ENCODE measurements around the gene VCPKMT.

The VCPKMT gene

GRCh38 chr14:50094056-50094755 lies 22.2 kb downstream of the VCPKMT start:
- H3K4me3 ChIP-seq (ENCODE audit: low read depth in 1 of 5, low read length in 5 of 5): no peak overlapping the region
- peaks cover 0 to 3% (median 0%) of the 10 kb centered on the region in 5 donors for H3K36me3 ChIP-seq (ENCODE audit: control insufficient read depth in 5 of 5, insufficient read depth in 5 of 5, low read length in 5 of 5)
- no peak overlapping the region for H3K27ac ChIP-seq (ENCODE audit: low read depth, low read length)
- no peak overlapping the region for H3K9ac ChIP-seq (ENCODE audit: low read length in 5 of 5)
- H3K9me3 ChIP-seq (ENCODE audit: control insufficient read depth in 5 of 5, low read length in 5 of 5): no peaks in the 10 kb centered on the region
- H3K27me3 ChIP-seq (ENCODE audit: control insufficient read depth in 5 of 5, insufficient read depth in 4 of 5, low read length in 5 of 5): no peaks in the 10 kb centered on the region
- H3K4me1 ChIP-seq (ENCODE audit: control insufficient read depth in 5 of 5, insufficient read depth in 5 of 5, low read length in 5 of 5): peaks cover 0 to 4% (median 0%) of the 10 kb centered on the region in 5 donors

- Histone ChIP-seq H3K27ac (ENCODE audit: low read depth, low read length) (no peak overlapping the region), H3K4me3 (ENCODE audit: low read depth in 1 of 5, low read length in 5 of 5) (no peak overlapping the region), H3K9ac (ENCODE audit: low read length in 5 of 5) (no peak overlapping the region), H3K9me3 (ENCODE audit: control insufficient read depth in 5 of 5, low read length in 5 of 5) (no peaks in the 10 kb centered on the region), H3K36me3 (ENCODE audit: control insufficient read depth in 5 of 5, insufficient read depth in 5 of 5, low read length in 5 of 5) (peaks cover 0 to 6% (median 0%) of the 10 kb centered on the region in 5 donors), H3K27me3 (ENCODE audit: control insufficient read depth in 5 of 5, insufficient read depth in 4 of 5, low read length in 5 of 5) (no peaks in the 10 kb centered on the region), H3K4me1 (ENCODE audit: control insufficient read depth in 5 of 5, insufficient read depth in 5 of 5, low read length in 5 of 5) (peaks cover 0 to 4% (median 0%) of the 10 kb centered on the region in 5 donors)
Measured at GRCh38 chr14:50093496-50093895, 22.9 kb downstream of the VCPKMT start.

- Histone ChIP-seq H3K27me3 (ENCODE audit: control insufficient read depth in 5 of 5, insufficient read depth in 4 of 5, low read length in 5 of 5) (no peaks in the 10 kb centered on the region), H3K9me3 (ENCODE audit: control insufficient read depth in 5 of 5, low read length in 5 of 5) (no peaks in the 10 kb centered on the region), H3K9ac (ENCODE audit: low read length in 5 of 5) (no peak overlapping the region), H3K27ac (ENCODE audit: low read depth, low read length) (no peak overlapping the region), H3K4me1 (ENCODE audit: control insufficient read depth in 5 of 5, insufficient read depth in 5 of 5, low read length in 5 of 5) (peaks cover 0 to 4% (median 0%) of the 10 kb centered on the region in 5 donors), H3K4me3 (ENCODE audit: low read depth in 1 of 5, low read length in 5 of 5) (no peak overlapping the region), H3K36me3 (ENCODE audit: control insufficient read depth in 5 of 5, insufficient read depth in 5 of 5, low read length in 5 of 5) (peaks cover 0 to 6% (median 0%) of the 10 kb centered on the region in 5 donors)
Measured at GRCh38 chr14:50092006-50092555, 24.3 kb downstream of the VCPKMT start.

- Histone ChIP-seq H3K36me3 (ENCODE audit: control insufficient read depth in 5 of 5, insufficient read depth in 5 of 5, low read length in 5 of 5) (peaks cover 0 to 6% (median 0%) of the 10 kb centered on the region in 5 donors), H3K4me3 (ENCODE audit: low read depth in 1 of 5, low read length in 5 of 5) (no peak overlapping the region), H3K27me3 (ENCODE audit: control insufficient read depth in 5 of 5, insufficient read depth in 4 of 5, low read length in 5 of 5) (no peaks in the 10 kb centered on the region), H3K9ac (ENCODE audit: low read length in 5 of 5) (no peak overlapping the region), H3K9me3 (ENCODE audit: control insufficient read depth in 5 of 5, low read length in 5 of 5) (no peaks in the 10 kb centered on the region), H3K27ac (ENCODE audit: low read depth, low read length) (no peak overlapping the region), H3K4me1 (ENCODE audit: control insufficient read depth in 5 of 5, insufficient read depth in 5 of 5, low read length in 5 of 5) (peaks cover 0 to 4% (median 0%) of the 10 kb centered on the region in 5 donors)
Measured at GRCh38 chr14:50091240-50091913, 25.0 kb downstream of the VCPKMT start.

DNA sequence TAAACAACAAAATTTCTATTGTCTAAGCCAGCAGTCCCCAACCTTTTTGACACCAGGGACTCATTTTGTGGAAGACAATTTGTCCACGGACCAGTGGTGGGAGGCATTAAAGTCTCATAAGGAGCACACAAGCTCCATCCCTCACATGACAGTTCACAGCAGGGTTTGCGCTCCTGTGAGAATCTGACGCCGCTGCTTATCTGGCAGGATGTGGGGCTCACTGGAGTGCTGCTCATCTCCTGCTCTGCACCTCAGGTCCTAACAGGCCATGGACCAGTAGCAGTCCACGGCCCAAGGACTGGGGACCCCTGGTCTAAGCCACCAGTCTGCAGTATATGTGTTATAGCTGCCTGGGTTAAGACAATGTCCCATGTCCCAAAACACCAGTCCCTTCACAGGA lies 27.2 kb downstream of the VCPKMT start:
- Histone ChIP-seq H3K27ac (ENCODE audit: low read depth, low read length) (no peak overlapping the region), H3K4me1 (ENCODE audit: control insufficient read depth in 5 of 5, insufficient read depth in 5 of 5, low read length in 5 of 5) (peaks cover 0 to 4% (median 0%) of the 10 kb centered on the region in 5 donors), H3K4me3 (ENCODE audit: low read depth in 1 of 5, low read length in 5 of 5) (no peak overlapping the region), H3K9me3 (ENCODE audit: control insufficient read depth in 5 of 5, low read length in 5 of 5) (no peaks in the 10 kb centered on the region), H3K36me3 (ENCODE audit: control insufficient read depth in 5 of 5, insufficient read depth in 5 of 5, low read length in 5 of 5) (peaks cover 0 to 6% (median 0%) of the 10 kb centered on the region in 5 donors), H3K27me3 (ENCODE audit: control insufficient read depth in 5 of 5, insufficient read depth in 4 of 5, low read length in 5 of 5) (no peaks in the 10 kb centered on the region), H3K9ac (ENCODE audit: low read length in 5 of 5) (no peak overlapping the region)

GRCh38 chr14:50088731-50089130 lies 27.6 kb downstream of the VCPKMT start:
- Histone ChIP-seq H3K4me3 (ENCODE audit: low read depth in 1 of 5, low read length in 5 of 5) (no peak overlapping the region), H3K36me3 (ENCODE audit: control insufficient read depth in 5 of 5, insufficient read depth in 5 of 5, low read length in 5 of 5) (peaks cover 0 to 6% (median 0%) of the 10 kb centered on the region in 5 donors), H3K27ac (ENCODE audit: low read depth, low read length) (no peak overlapping the region), H3K4me1 (ENCODE audit: control insufficient read depth in 5 of 5, insufficient read depth in 5 of 5, low read length in 5 of 5) (peaks cover 0 to 4% (median 0%) of the 10 kb centered on the region in 5 donors), H3K9me3 (ENCODE audit: control insufficient read depth in 5 of 5, low read length in 5 of 5) (no peaks in the 10 kb centered on the region), H3K27me3 (ENCODE audit: control insufficient read depth in 5 of 5, insufficient read depth in 4 of 5, low read length in 5 of 5) (no peaks in the 10 kb centered on the region), H3K9ac (ENCODE audit: low read length in 5 of 5) (no peak overlapping the region)

DNA sequence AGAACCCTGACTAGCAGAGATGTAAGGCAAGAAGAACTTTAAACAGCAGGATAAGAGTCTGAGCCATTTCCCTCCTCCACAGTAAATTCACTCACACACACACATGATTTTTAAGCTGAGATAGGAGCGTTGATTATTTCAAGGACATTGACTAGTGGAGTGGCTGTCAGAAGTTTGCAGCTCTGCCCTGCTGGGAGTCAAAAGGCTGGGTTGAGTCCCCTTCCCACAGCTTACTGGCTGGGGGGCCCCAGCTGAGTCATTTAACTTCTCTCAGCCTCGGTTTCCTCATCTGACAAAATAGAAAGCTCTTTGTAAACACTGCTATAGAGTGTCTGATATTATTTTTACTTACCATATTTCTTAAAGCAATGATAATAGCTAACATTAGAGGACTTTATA lies 28.3 kb downstream of the VCPKMT start:
- H3K27me3 ChIP-seq (ENCODE audit: control insufficient read depth in 5 of 5, insufficient read depth in 4 of 5, low read length in 5 of 5): no peaks in the 10 kb centered on the region
- H3K36me3 ChIP-seq (ENCODE audit: control insufficient read depth in 5 of 5, insufficient read depth in 5 of 5, low read length in 5 of 5): peaks cover 0 to 6% (median 0%) of the 10 kb centered on the region in 5 donors
- no peak overlapping the region for H3K27ac ChIP-seq (ENCODE audit: low read depth, low read length)
- H3K9ac ChIP-seq (ENCODE audit: low read length in 5 of 5): no peak overlapping the region
- no peaks in the 10 kb centered on the region for H3K9me3 ChIP-seq (ENCODE audit: control insufficient read depth in 5 of 5, low read length in 5 of 5)
- H3K4me1 ChIP-seq (ENCODE audit: control insufficient read depth in 5 of 5, insufficient read depth in 5 of 5, low read length in 5 of 5): peaks cover 0 to 4% (median 0%) of the 10 kb centered on the region in 5 donors
- no peak overlapping the region for H3K4me3 ChIP-seq (ENCODE audit: low read depth in 1 of 5, low read length in 5 of 5)

DNA sequence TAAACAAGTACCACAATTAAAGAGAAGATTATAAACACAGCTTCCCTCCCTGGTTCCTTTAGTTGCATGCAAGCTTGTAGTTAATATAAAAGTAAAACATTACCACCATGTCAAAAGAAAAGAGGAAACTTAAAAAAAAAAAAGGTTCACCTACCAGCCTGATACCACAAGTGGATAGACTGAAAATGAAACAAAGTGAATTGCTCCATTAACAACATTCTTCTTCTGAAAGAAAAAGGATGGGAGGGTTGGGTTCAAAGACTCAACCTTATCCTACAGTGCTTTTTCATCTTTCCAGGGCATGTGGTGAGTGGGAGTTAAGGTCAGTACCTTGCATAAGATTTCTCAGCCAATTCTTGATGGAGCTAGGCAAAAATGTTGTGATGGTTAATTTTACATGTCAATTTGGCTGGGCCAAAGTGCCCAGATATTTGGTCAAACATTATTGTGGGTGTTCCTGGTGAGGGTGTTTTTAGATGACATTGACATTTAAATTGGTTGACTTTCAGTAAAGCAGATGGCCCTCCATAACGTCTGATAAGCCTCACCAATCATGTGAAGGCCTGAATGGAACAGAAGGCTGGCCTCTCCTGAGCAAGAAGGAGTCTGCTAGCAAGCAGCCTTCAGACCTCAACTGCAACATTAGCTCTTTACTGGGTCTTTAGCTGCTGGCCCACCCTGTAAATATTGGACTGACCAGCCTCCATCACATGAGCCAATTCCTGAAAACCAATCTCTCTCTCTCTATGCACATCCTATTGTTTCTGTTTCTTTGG lies 28.8 kb downstream of the VCPKMT start:
- Histone ChIP-seq H3K4me1 (ENCODE audit: control insufficient read depth in 5 of 5, insufficient read depth in 5 of 5, low read length in 5 of 5) (peaks cover 0 to 4% (median 0%) of the 10 kb centered on the region in 5 donors), H3K27ac (ENCODE audit: low read depth, low read length) (no peak overlapping the region), H3K27me3 (ENCODE audit: control insufficient read depth in 5 of 5, insufficient read depth in 4 of 5, low read length in 5 of 5) (no peaks in the 10 kb centered on the region), H3K36me3 (ENCODE audit: control insufficient read depth in 5 of 5, insufficient read depth in 5 of 5, low read length in 5 of 5) (peaks cover 0 to 6% (median 0%) of the 10 kb centered on the region in 5 donors), H3K4me3 (ENCODE audit: low read depth in 1 of 5, low read length in 5 of 5) (no peak overlapping the region), H3K9me3 (ENCODE audit: control insufficient read depth in 5 of 5, low read length in 5 of 5) (no peaks in the 10 kb centered on the region), H3K9ac (ENCODE audit: low read length in 5 of 5) (no peak overlapping the region)

- Histone ChIP-seq H3K9me3 (ENCODE audit: control insufficient read depth in 5 of 5, low read length in 5 of 5) (no peaks in the 10 kb centered on the region), H3K4me1 (ENCODE audit: control insufficient read depth in 5 of 5, insufficient read depth in 5 of 5, low read length in 5 of 5) (no peaks in the 10 kb centered on the region), H3K4me3 (ENCODE audit: low read depth in 1 of 5, low read length in 5 of 5) (no peak overlapping the region), H3K9ac (ENCODE audit: low read length in 5 of 5) (no peak overlapping the region), H3K36me3 (ENCODE audit: control insufficient read depth in 5 of 5, insufficient read depth in 5 of 5, low read length in 5 of 5) (peaks cover 0 to 3% (median 0%) of the 10 kb centered on the region in 5 donors), H3K27ac (ENCODE audit: low read depth, low read length) (no peak overlapping the region), H3K27me3 (ENCODE audit: control insufficient read depth in 5 of 5, insufficient read depth in 4 of 5, low read length in 5 of 5) (no peaks in the 10 kb centered on the region)
Measured at GRCh38 chr14:50086321-50086711, 30.1 kb downstream of the VCPKMT start.
